HG03571 (cell line): Measurements from ENCODE around the gene GPATCH2.
"Not testable (repeated sequence)": the region's sequence is repeated elsewhere in the genome, so short reads cannot be mapped to it uniquely, and the experiment has no call there.

Experiments used
- ATAC-seq: cut with Tn5 transposase; IDR thresholded peaks from one replicate; pipeline ENCODE4 v1.9.1; 2021; ENCODE audit not compliant: unreplicated experiment

The GPATCH2 gene

DNA sequence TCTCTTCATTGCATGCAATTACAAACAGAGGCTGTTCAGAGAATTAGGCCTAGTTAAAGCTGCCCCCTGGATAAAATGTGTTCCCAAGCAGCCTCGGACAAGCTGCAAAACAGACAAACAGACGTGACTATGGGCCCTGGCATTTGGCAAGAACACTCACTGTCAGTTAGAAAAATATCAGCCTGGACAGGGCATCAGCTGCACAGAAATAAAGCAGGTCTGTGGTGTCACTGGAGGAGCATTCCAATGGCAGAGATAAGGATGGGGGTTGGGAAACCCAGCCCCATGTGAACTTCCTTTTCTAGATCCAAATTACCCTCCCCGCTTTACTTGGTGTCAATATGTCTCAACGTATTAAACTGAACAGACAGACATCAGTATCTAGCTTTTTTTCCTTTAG lies 177.1 kb downstream of the GPATCH2 start:
- no peak for ATAC-seq

DNA sequence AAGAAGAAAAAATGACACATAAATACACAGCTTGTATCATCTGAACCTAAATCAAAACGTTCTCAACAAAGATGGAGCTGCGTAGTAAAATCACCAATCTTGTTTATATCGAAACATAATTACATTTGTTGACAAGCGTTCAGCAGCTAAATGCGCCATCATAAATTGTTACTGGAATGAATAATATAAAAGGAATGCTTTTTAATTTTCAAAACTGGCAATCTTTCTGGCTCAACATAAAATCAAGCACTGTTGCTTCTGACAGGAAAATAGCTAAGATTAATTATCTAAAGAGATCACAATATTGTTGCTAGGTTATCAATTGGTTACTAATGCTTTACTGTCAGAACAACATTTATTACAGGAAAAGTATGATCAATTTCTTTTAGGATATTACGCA lies 181.5 kb downstream of the GPATCH2 start:
- no peak for ATAC-seq

DNA sequence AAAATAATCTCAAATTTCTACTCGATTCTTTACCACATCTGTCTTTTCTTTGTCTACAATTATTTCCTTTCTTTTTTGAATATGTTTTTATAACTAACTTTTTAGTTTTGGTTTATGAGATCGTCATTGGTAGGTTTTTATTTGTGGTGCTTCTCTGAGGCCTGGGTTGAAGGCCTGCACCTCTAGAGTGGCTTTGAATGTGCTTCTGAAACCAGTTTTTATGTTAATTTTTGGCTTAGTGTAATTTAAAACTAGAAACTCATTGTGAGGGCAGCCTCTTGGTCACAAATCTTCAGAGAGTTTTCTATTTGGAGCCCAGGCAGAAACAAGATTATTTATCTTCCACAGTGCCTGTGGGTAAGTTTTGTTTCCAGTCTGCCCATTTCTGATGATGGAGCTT lies 187.0 kb downstream of the GPATCH2 start:
- ATAC-seq = no peak

DNA sequence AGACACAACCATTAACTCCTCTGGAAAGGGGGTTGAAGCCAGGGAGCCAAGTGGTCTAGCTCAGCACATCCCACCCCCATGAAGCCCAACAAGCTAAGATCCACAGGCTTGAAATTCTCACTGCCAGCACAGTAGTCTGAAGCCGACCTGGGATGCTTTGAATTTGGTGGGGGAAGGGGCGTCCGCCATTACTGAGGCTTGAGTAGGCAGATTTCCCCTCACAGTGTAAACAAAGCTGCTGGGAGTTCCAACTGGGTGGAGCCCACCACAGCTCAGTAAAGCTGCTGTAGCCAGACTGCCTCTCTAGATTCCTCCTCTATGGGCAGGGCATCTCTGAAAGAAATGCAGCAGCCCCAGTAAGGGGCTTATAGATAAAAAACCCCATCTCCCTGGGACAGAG lies 193.5 kb downstream of the GPATCH2 start:
- ATAC-seq = no peak

DNA sequence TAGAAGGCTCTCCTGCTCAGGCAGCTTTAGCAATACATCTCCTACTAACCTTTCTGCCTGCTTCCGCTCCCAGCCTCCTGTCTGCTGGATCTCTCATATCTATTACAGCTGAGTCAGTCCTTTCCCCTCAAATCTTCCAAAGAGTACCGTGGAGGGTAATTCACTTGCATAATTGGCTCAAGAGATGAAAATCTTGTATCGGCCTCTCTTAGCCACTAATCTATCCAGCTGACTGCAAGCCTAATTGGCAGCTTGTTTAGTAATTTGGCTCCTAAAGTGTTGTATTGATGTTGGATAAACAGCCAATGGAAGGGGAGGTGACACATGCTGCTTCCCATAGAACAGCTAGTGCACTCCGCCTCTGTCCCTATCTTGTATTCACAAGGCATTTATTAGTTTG lies 195.7 kb downstream of the GPATCH2 start:
- ATAC-seq = no peak

DNA sequence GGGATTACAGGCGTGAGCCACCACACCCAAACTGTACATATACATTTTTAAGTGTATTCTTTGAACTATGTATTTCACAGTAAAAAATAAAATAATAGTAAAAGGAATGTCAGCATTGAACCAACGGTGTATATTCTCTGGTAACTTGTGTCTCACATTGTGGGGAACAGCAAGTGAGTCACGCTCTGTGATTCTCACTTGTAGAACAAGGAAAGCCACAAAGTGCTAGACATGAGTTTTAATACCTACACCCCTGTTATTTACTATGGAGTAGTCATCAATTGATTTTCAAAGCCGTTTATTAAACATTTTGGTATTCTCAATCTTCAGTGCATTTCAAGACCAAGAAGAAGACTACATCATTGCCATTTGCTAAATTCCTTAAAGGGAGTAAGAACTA lies 197.2 kb downstream of the GPATCH2 start:
- ATAC-seq = no peak

DNA sequence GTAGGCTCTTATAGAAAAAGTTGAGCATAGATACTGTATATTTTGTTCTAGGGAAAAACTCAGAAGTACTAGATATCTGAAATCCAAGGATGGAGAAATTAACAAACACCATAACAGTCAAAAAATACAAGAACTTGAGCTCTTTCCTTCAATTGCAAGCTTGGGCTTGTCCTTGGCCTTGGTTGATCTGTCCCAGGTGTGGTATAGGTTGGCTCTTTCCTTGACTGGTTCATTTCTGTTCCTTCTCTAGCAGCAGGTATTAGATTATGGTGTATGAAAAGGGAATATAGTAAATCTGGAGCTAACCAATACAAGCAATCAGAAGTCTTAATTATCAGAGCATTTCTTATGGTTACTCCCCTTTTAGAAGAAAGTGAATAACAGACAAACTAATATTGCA lies 198.6 kb downstream of the GPATCH2 start:
- ATAC-seq = no peak

DNA sequence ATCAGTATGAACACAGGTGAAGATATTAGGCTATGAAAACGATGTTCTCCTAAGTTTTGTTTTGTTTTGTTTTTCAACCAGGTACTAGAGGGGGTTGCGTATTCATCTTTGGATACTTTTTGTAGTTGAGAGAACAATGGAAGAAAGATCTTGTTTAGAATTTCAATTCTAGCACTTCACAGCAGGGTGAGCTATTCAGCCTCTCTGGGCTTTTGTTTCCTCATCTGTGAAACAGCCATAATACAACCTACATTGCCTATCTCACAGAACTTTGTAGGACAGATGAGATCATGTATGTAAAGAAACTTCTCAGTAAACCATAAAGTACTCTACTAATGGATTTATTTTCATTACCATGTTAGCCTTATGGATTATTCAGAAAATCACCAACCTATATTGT lies 199.5 kb downstream of the GPATCH2 start:
- ATAC-seq = no peak

DNA sequence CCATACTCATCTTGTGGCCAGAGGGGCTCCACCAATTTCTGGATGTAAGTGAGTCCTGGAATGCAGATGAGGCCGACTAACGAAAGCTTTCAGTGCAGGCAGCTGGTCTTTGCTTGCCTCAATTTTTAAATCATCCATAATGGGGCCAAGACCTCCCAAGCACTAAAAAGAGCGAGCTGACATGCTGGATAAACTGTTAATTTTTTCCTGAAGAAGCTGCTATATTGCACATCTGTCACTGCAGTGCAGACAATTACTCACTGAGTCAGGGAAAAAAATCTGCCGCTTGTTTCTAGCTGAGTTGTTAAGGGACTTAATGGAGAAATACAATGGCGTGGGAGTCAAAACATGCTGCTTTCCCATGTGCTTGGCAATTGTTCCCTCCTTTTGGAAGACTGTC lies 205.5 kb downstream of the GPATCH2 start:
- ATAC-seq = no peak

DNA sequence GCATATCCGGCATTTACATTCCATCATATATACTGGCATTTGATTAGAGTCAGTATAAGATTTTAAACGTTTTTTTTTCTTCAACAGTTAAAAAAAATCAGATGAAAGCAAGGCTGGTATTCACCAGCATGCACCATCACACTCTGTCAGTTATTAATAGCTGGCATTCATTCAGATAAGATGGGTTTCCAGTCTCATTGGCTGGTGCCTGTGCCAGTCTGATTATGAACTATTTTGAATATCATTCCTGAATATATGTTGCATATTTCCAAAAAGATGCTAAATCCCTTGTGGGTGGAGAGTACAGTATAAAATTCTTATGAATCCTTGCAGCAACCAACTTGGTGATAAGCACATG lies 211.7 kb downstream of the GPATCH2 start:
- no peak for ATAC-seq

DNA sequence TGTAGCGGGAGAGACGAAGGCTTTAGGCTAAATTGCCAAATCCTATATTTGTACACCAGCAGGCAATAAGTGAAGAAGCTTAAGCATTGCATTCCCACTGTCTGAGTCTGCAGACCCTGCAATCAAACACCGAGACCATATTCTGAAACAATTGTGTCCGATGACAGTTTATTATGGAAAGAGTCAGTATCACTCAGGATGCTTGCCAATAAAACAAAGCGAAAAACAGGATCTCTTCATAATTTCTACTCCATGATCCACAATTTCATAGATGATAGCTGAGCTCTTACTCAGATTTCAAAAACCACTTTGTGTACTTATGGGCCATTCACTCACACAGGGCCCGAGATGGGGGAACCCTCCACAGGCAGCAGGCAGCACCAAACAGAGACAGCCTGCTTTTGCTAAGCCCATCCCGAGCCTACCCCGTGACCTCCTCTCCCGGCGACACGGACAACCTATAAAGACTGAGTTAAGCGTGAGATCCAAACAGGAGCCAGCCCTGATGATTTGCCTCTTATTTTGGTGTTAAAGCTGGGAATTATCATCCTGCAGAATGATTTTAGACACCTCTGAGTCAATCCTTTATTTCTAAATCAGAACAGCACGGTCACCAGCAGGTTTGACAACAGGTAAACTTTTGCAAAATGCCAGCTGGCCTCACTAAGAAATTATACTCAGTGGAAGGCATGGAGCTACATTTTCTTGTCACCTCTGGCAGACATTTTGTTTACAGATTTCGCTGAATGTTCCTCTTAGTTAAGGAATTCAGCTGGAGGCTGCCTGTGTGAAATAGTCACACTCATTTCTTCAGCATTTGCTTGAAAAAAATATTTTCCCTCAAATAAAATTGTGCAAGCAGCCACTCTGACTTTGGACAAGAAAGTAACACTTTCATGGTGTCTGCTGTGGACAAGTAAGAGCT lies 212.4 kb downstream of the GPATCH2 start:
- ATAC-seq = no peak

DNA sequence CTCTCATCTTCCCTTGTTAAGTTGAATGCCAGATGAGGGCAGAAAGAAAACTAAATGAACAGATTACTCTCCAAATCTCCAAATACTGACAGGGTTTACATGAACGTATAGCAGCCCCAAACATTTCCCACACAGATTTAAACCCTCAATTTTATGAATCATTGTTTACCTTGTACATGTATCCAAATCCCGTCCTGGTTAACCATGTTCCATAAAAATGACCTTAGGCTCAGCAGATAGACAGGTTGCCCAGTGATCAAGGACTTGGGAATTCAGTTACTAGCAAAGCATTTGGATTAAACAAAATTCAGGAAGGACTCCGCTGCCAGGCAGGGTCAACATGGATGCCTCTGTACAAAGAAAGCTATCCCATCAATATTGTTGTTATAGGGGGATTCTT lies 213.5 kb downstream of the GPATCH2 start:
- no peak for ATAC-seq

DNA sequence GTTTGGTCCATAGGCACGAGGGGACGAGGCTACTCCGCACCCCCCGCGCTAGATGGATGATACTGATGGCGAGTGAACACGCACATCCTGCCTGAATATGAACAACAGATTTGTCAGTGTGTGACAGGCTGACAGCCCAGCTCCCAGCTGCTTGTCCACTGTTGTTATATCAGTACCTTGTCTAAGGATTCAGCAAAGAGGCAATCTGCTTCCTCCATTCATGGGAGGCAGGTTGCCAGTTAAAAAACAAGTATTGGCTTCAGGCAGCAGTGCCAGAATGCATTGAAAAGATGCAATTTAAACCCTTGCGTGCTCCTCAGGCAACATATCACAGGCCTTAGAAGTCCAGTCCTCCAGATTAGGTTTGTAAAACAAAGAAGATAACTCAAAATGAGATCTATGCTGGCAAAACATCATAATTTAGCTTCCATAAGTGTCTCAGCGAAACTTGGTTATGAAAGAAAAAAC lies 223.3 kb downstream of the GPATCH2 start:
- ATAC-seq = no peak

DNA sequence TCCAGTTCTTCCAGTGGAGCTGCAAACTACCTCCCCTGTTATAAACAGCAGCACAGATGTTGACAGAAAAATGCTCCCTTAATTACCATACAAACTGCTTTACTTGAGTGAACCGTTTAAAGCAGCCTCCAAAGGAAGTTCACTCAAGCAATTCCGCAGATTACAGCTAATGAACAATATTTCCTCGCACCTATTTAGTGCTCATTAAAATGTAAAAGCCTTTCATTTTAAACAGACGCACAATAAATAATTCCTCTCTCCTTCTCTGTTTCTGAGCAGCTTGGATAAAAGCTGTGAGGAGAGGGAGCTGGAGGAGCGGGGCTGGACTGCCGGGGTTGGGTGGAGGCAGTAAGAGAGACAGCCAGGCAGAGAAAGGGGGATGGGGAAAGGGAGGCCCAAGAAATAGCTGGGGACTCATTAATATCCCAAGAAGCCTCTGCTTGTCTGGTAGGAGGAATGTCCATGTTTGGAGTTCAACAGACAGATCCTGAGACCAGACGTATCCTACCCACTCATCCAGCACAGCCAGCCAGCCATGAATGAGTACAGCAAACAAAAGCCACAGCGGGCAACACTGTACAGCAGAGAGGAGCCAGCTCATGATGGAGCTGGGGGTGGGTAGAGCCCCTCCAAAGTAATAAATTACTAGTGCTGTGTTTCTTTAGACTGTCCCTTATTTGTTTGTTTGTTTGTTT lies 227.7 kb downstream of the GPATCH2 start:
- ATAC-seq = no peak

DNA sequence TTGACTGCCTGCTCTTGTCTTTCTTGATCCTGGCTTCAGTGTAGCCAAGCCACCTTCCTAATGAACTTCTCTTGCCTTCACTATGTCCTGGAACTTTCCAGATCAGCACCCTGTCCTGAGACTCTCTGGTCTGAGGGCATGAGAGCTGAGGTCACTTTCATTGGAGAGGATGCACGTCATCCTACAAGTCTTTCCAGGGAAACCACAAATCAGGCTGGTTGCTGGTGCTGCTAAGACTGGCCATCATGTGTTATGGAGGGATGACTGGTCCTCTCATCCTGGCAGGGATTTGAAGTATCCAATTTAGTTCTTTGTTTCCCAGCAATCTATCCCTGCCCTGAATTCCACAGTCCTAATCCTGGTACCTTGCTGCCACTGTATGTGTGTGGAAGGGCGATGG lies 228.6 kb downstream of the GPATCH2 start:
- ATAC-seq = no peak

DNA sequence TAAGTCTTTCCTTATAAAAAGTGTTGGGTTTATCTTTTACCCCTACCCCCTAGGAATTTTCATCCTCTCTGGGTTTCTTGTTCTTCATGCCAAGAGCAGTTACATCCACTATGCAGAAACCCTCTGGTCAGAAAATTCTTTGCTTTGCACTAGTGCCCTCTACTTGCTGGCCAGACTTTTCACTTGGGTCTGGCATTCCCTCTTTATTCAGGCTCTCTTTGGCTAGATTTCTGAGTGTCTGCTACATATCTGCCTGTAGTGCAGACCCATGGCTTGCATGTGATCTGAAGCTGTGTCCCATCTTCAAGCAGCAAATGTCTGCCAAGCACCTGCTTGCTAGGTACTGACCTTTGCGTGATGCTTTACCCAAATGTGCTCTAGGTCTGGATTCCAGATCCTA lies 237.0 kb downstream of the GPATCH2 start:
- ATAC-seq = no peak

DNA sequence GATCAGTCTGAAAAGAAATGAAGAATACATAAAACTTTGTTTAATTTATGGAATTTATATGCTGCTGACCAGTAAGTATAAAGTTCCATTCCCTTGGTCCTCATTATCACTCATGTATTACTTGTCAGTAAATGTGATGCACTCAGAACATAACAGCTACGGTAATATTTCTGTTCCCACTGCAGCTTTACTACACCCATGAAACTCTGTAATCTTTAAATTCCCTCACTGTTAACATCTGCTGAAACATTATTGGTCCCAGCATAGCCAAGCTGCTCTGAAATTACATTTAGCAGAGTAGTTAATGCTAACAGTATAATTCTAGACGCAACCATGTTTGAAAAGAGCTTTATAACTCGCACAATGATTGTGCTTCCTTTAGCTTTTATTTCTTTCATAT lies 238.4 kb downstream of the GPATCH2 start:
- ATAC-seq = no peak

DNA sequence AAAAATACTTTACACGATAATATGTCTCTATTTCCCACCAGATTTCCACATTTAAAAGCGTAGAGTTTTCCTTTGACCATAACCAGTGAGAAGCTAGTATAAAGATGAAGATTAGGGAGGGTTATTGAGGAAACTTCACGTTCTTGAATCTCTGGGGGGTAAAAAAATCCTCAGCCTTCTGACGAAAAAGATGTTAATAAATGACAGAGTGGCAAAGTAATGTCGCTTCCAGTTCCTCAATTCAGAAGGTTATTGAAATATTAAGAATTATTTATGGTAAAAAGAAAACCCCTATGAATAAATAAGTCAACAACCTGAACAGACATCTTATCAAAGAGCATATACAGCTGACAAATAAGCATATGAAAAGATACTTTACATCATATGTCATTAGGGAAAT lies 241.0 kb downstream of the GPATCH2 start:
- peak; percentile 76 for ATAC-seq

DNA sequence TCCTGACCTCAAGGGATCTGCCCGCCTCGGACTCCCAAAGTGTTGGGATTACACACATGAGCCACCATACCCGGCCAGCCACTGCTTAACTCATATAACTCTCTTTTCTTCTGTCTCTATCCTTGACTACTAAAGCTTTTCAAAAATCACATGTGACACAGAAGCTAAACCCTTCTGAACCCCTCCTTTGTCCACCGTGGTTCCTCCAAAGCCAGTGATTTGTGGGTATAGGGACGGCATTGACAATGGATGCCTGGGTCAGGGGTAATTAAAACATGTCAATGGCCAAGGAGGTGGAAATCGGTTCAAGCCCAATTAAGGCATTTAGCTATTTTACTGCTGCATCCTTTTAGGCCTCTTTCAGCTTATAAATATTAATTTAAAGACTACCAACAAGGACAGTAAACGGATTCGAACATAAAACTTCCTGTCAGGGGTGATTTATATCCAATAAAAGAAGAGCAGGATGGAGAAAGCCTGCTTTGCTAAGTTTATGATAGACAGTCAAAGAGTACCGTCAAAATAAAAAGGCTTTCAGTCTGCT lies 242.3 kb downstream of the GPATCH2 start:
- no peak for ATAC-seq

DNA sequence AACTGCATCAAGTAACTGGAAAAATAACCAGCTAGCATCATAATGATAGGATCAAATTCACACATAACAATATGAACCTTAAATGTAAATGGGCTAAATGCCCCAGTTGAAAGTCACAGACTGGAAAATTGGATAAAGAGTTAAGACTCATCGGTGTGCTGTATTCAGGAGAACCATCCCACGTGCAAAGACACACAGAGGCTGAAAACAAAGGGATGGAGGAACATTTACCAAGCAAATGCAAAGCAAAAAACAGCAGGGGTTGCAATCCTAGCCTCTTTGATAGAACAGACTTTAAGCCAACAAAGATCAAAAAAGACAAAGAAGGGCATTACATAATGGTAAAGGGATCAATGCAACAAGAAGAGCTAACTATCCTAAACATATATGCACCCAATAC lies 249.1 kb downstream of the GPATCH2 start:
- not testable (repeated sequence) for ATAC-seq

DNA sequence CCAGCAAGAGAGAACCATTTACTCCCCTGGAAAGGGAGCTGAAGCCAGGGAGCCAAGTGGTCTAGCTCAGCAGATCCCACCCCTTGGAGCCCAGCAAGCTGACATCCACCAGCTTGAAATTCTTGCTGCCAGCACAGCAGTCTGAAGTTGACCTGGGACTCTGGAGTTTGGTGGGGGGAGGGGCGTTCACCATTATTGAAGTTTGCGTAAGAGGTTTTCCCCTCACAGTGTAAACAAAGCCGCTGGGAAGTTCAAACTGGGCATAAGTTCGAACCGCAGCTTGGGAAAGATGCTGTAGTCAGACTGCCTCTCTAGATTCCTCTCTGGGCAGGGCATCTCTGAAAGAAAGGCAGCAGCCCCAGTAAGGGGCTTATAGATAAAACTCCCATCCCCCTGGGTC lies 251.1 kb downstream of the GPATCH2 start:
- not testable (repeated sequence) for ATAC-seq

DNA sequence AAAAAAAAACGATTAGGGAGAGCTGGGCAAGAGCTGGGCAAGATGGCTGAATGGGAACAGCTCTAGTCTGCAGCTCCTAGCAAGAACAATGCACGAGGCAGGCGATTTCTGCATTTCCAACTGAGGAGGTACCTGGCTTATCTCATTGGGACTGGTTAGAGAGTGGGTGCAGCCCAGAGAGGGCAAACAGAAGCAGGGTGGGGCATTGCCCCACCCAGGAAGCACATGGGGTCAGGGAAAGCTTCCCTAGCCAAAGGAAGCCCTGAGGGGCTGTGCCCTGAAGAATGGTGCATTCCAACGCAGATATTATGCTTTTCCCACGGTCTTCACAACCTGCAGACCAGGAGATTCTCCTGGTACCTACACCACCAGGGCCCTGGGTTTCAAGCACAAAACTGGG lies 251.6 kb downstream of the GPATCH2 start:
- ATAC-seq = no peak
